Mesenchymal stem cell (in vitro differentiated cells and primary cell): ENCODE results near the gene GALK2.
"Not testable (repeated sequence)": the region's sequence is repeated elsewhere in the genome, so short reads cannot be mapped to it uniquely, and the experiment has no call there.

ENCODE experiments used
- DNase-seq: peaks from one replicate; pipeline ENCODE4 v3.0.0-alpha.2; 2013
- H2AFZ ChIP-seq: one replicate; pipeline ENCODE4 v1.6.1; 2013; ENCODE audit warnings: low read depth, mild to moderate bottlenecking, control low read depth, inconsistent platforms, low read length, moderate library complexity
- H2AK5ac ChIP-seq: 2 replicates; pipeline ENCODE4 v1.6.1; 2013; ENCODE audit warnings: low read length, moderate library complexity, mild to moderate bottlenecking, inconsistent platforms; ENCODE audit not compliant: severe bottlenecking
- H2BK120ac ChIP-seq: one replicate; pipeline ENCODE4 v1.6.1; 2013; ENCODE audit warnings: low read depth, mild to moderate bottlenecking, inconsistent platforms, low read length, moderate library complexity
- H2BK12ac ChIP-seq, 2 experiments: one replicate each; pipeline ENCODE4 v1.6.1; 2013; ENCODE audit warnings: inconsistent platforms in 2 of 2, low read length in 2 of 2, mild to moderate bottlenecking in 2 of 2, moderate library complexity in 2 of 2, control low read depth in 1 of 2
- H2BK15ac ChIP-seq: one replicate; pipeline ENCODE4 v1.6.1; 2013; ENCODE audit warnings: mild to moderate bottlenecking, low read depth, inconsistent platforms; ENCODE audit not compliant: poor library complexity, severe bottlenecking
- H2BK5ac ChIP-seq: 2 replicates; pipeline ENCODE4 v1.6.1; 2013; ENCODE audit warnings: low read depth, mild to moderate bottlenecking, low read length, control low read depth, inconsistent platforms; ENCODE audit not compliant: poor library complexity, severe bottlenecking
- H3K14ac ChIP-seq, 2 experiments: one replicate each; pipeline ENCODE4 v1.6.1; 2013; ENCODE audit warnings: inconsistent platforms in 2 of 2, low read length in 2 of 2, control low read depth in 1 of 2, mild to moderate bottlenecking in 1 of 2, moderate library complexity in 1 of 2
- H3K18ac ChIP-seq, 2 experiments: one replicate each; pipeline ENCODE4 v1.6.1; 2013; ENCODE audit warnings: inconsistent platforms in 2 of 2, low read length in 2 of 2, control low read depth in 1 of 2, low read depth in 1 of 2, mild to moderate bottlenecking in 1 of 2
- H3K23ac ChIP-seq, 2 experiments: one replicate each; pipeline ENCODE4 v1.6.1; 2013; ENCODE audit warnings: inconsistent platforms in 2 of 2, low read length in 2 of 2, mild to moderate bottlenecking in 2 of 2, moderate library complexity in 2 of 2, control low read depth in 1 of 2
- H3K27ac ChIP-seq: 2 replicates; pipeline ENCODE4 v1.5.1; 2013; ENCODE audit warnings: mild to moderate bottlenecking, moderate library complexity, low read length, control low read depth, inconsistent platforms; ENCODE audit not compliant: poor library complexity, severe bottlenecking
- H3K27me3 ChIP-seq, 2 experiments: 2 replicates each; pipeline versions ENCODE4 v1.6.1 to v1.7.0; 2013; ENCODE audit warnings: low read length in 2 of 2, mild to moderate bottlenecking in 2 of 2, moderate library complexity in 2 of 2, control low read depth in 1 of 2, inconsistent platforms in 1 of 2; ENCODE audit not compliant: control insufficient read depth in 1 of 2, insufficient read depth in 1 of 2
- H3K36me3 ChIP-seq, 2 experiments: 2 replicates each; pipeline versions ENCODE4 v1.6.1 to v1.7.0; 2013; ENCODE audit warnings: low read length in 2 of 2, control low read depth in 1 of 2, inconsistent platforms in 1 of 2, low read depth in 1 of 2, mild to moderate bottlenecking in 1 of 2; ENCODE audit not compliant: insufficient read depth in 2 of 2, control insufficient read depth in 1 of 2
- H3K4ac ChIP-seq, 2 experiments: one replicate each; pipeline ENCODE4 v1.6.1; 2013; ENCODE audit warnings: inconsistent platforms in 2 of 2, low read length in 2 of 2, mild to moderate bottlenecking in 2 of 2, moderate library complexity in 2 of 2, control low read depth in 1 of 2, low read depth in 1 of 2
- H3K4me1 ChIP-seq: 2 replicates; pipeline ENCODE4 v1.6.1; 2013; ENCODE audit warnings: low read depth, low read length, control low read depth; ENCODE audit not compliant: control insufficient read depth, insufficient read depth
- H3K4me2 ChIP-seq: 2 replicates; pipeline ENCODE4 v1.6.1; 2013; ENCODE audit warnings: low read length, mild to moderate bottlenecking, inconsistent platforms; ENCODE audit not compliant: poor library complexity, severe bottlenecking
- H3K4me3 ChIP-seq, 2 experiments: 2 replicates each; pipeline versions ENCODE4 v1.5.1 to v1.7.0; 2013; ENCODE audit warnings: low read length in 2 of 2, mild to moderate bottlenecking in 2 of 2, control low read depth in 1 of 2, low read depth in 1 of 2; ENCODE audit not compliant: insufficient read depth in 1 of 2
- H3K79me1 ChIP-seq: replicated peaks from 2 replicates; pipeline ENCODE4 v1.6.1; 2013; ENCODE audit warnings: mild to moderate bottlenecking, control low read depth, low read length, inconsistent platforms; ENCODE audit not compliant: poor library complexity, severe bottlenecking
- H3K9ac ChIP-seq: 2 replicates; pipeline ENCODE4 v1.7.0; 2013; ENCODE audit warnings: mild to moderate bottlenecking, low read length, moderate library complexity
- H3K9me3 ChIP-seq: 2 replicates; pipeline ENCODE4 v1.7.0; 2013; ENCODE audit warnings: mild to moderate bottlenecking, low read length; ENCODE audit not compliant: control insufficient read depth
- H4K8ac ChIP-seq: one replicate; pipeline ENCODE4 v1.6.1; 2013; ENCODE audit warnings: inconsistent platforms, mild to moderate bottlenecking, low read length, moderate library complexity
- H4K91ac ChIP-seq: one replicate; pipeline ENCODE4 v1.6.1; 2013; ENCODE audit warnings: mild to moderate bottlenecking, low read length, inconsistent platforms
- WGBS: methylation state at CpG from one replicate; pipeline ENCODE4 v1.1.7; 2013; ENCODE audit warnings: mixed read lengths; 5-methylcytosine and 5-hydroxymethylcytosine counted together

Gene GALK2

DNA sequence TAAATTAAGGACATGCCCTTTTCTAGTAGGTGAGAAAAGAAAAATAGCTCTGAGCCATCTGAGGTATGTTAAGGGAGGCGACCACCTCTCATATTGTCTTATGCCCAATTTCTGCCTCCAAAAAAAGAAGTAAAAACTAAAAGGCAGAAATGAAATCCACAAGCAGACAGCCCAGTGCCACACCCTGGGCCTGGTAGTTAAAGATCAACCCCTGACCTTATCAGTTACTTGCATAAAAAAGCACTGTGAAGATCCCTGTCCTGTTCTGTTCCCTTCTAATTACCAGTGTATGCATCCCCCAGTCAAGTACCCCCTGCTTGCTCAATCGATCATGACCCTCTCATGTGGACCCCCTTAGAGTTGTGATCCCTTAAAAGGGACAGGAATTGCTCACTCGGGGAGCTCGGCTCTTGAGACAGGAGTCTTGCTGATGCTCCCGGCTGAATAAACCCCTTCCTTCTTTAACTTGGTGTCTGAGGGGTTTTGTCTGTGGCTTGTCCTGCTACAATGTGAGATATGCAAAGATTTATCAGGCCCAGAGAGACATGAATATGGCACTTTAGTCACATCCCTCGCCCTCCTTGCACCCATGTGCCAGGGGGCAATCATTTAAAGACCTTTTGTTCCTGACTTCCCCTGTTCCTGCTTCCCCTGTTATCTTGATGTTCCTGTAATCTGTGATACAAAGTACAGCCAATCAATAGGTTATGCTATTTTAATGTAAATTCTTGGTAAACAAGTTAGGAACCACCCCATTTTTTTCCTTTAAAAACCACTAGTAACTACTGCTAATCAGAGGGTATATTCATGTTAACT lies 5.7 kb downstream of the GALK2 start:
- H2BK120ac ChIP-seq = not testable (repeated sequence)

DNA sequence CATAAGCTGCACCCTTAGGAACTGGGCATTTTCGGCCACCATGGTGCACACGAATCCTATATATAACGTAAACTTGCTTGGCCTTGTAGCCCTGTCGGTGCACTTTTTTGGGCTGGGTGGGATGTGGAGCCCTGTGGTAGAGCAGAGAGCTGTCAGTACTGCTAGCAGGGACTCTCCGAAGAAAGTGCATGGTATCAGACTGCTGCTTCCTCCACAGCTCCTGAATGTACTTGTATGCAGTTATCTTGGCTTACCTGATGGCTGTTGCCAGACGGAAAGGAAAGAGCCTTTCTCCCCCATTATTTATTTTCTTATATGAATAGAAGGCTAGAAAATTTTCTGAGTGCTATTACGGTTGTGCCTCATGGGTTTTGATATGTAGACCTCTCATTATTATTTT lies 8.4 kb downstream of the GALK2 start:
- Histone ChIP-seq H3K27me3 (no peaks in the 10 kb centered on the region), H3K14ac (no peak overlapping the region), H3K79me1 (peaks cover 19% of the 10 kb centered on the region), H3K9ac (no peak overlapping the region), H2BK15ac (no peak overlapping the region), H4K8ac (no peak overlapping the region), H3K4me1 (no peaks in the 10 kb centered on the region), H3K18ac (no peak overlapping the region), H3K9me3 (no peaks in the 10 kb centered on the region), H3K36me3 (peaks cover 0 to 11% of the 10 kb centered on the region in 2 experiments), H3K4me2 (no peak overlapping the region), H2BK5ac (no peak overlapping the region), H3K4ac (no peak overlapping the region), H2BK12ac (no peak overlapping the region), H3K4me3 (no peak overlapping the region), H3K27ac (no peak overlapping the region), H3K23ac (peak overlapping the region in 1 of 2 experiments; percentile 83), H4K91ac (no peak overlapping the region), H2AFZ (no peak overlapping the region), H2BK120ac (no peak overlapping the region), H2AK5ac (no peak overlapping the region)
- DNase-seq = no peak
- WGBS = 96% methylated on average over 5 of the region's 7 CpGs

More for the DNA sequence above, 5.7 kb downstream of the GALK2 start:
- H3K18ac ChIP-seq, H3K23ac ChIP-seq, H2AK5ac ChIP-seq, H2BK5ac ChIP-seq, H3K14ac ChIP-seq, H2AFZ ChIP-seq, H3K4me2 ChIP-seq, H3K4me3 ChIP-seq, H3K27me3 ChIP-seq, H3K4ac ChIP-seq, H3K9me3 ChIP-seq, H2BK12ac ChIP-seq, H4K91ac ChIP-seq, DNase-seq, H3K27ac ChIP-seq, H3K36me3 ChIP-seq, H4K8ac ChIP-seq, H3K4me1 ChIP-seq, H3K9ac ChIP-seq, H2BK15ac ChIP-seq: not testable (repeated sequence)
- peaks cover 17% of the 10 kb centered on the region for H3K79me1 ChIP-seq
- 100% methylated on average over 5 of the region's 6 CpGs for WGBS

DNA sequence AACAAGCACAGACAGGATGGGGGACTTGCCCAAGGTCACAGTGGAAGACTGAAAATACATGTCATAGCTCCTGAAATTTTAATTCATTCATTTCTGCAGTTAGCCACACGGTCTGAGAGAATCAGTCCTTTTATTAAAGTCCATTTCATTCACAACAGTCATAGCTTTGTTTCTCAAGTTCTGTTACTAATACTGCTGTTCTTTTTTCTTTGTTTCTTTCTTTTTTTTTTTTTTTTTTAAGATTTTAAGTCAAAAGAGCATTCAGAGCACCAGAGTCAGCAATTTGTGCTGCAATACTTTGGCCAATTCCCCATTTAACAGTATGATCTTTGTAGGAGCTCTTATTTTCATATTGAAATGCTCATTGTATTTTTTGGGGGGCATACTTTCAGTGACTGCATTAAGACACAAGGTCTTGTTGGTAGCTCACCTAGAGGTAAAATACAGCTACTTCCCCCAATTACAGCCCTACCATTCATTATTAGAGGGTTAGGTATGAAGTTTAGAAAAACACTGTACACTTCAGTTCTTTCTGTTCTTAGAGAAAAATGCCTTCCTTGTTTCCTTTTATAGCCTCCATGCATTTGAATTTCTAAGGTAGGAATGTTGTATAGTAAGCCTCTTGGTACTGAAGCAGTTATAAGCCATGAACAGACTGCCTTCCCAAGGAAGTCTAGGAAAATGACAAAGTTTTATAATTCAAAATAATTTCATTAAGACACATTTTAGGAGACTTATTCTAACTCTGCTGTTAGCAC lies 9.6 kb downstream of the GALK2 start:
- no peaks in the 10 kb centered on the region for H3K9me3 ChIP-seq
- H3K18ac ChIP-seq = no peak overlapping the region
- no peaks in the 10 kb centered on the region for H3K4me1 ChIP-seq
- WGBS = 100% methylated on average over 1 of the region's 1 CpG
- H2AK5ac ChIP-seq = no peak overlapping the region
- no peak overlapping the region for H2BK120ac ChIP-seq
- no peak overlapping the region for H4K91ac ChIP-seq
- no peak for DNase-seq
- H4K8ac ChIP-seq = no peak overlapping the region
- H3K23ac ChIP-seq = no peak overlapping the region
- no peak overlapping the region for H2AFZ ChIP-seq
- no peak overlapping the region for H3K4me2 ChIP-seq
- no peak overlapping the region for H3K9ac ChIP-seq
- H2BK12ac ChIP-seq = no peak overlapping the region
- H3K4me3 ChIP-seq = no peak overlapping the region
- no peak overlapping the region for H3K4ac ChIP-seq
- no peak overlapping the region for H2BK15ac ChIP-seq
- H3K14ac ChIP-seq = no peak overlapping the region
- H3K36me3 ChIP-seq = peaks cover 0 to 11% of the 10 kb centered on the region in 2 experiments
- H3K27ac ChIP-seq = no peak overlapping the region
- H2BK5ac ChIP-seq = no peak overlapping the region
- H3K79me1 ChIP-seq = peaks cover 16% of the 10 kb centered on the region
- H3K27me3 ChIP-seq = no peaks in the 10 kb centered on the region

DNA sequence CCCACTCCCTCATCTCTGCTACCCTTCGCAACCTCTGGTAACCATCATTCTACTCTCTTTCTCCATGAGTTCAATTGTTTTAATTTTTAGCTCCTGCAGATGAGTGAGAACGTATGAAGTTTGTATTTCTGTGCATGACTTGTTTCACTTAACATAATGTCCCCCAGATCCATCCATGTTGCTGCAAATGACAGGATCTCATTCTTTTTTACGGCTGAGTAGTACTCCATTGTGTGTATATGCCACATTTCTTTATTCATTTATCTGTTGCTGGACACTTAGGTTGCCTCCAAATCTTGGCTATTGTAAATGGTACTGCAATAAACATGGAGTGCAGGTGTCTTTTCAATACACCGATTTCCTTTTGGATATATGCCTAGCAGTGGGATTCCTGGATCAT lies 12.1 kb downstream of the GALK2 start:
- no peaks in the 10 kb centered on the region for H3K4me1 ChIP-seq
- no peaks in the 10 kb centered on the region for H3K27me3 ChIP-seq
- H2BK5ac ChIP-seq = no peak overlapping the region
- no peak overlapping the region for H3K23ac ChIP-seq
- H3K4me2 ChIP-seq = no peak overlapping the region
- no peak overlapping the region for H3K4me3 ChIP-seq
- no peak overlapping the region for H2BK120ac ChIP-seq
- whole genome bisulfite sequencing = 90% methylated on average over 2 of the region's 4 CpGs
- peaks cover 14% of the 10 kb centered on the region for H3K79me1 ChIP-seq
- H2BK15ac ChIP-seq = no peak overlapping the region
- H4K8ac ChIP-seq = no peak overlapping the region
- no peak overlapping the region for H3K14ac ChIP-seq
- no peak overlapping the region for H3K4ac ChIP-seq
- no peak for DNase-seq
- H3K18ac ChIP-seq = no peak overlapping the region
- H2AFZ ChIP-seq = no peak overlapping the region
- no peak overlapping the region for H3K27ac ChIP-seq
- no peak overlapping the region for H2AK5ac ChIP-seq
- H3K36me3 ChIP-seq = peaks cover 0 to 14% of the 10 kb centered on the region in 2 experiments
- no peak overlapping the region for H2BK12ac ChIP-seq
- H4K91ac ChIP-seq = no peak overlapping the region
- no peaks in the 10 kb centered on the region for H3K9me3 ChIP-seq
- H3K9ac ChIP-seq = no peak overlapping the region
